Testis (tissue), 2 donors: ENCODE data around the gene LEMD2.

Source experiments
- CTCF ChIP-seq, 3 experiments: fragments of 450-650 bp in 2 of 3; fragments of 200-600 bp in 1 of 3; sonication (generic) in 1 of 3; IDR thresholded peaks; one replicate each; pipeline ENCODE4 v1.5.1; 2016 to 2019; ENCODE audit warnings: antibody characterized with exemption in 3 of 3, mild to moderate bottlenecking in 2 of 3, moderate library complexity in 1 of 3
- POLR2A ChIP-seq: fragments of 450-650 bp; IDR thresholded peaks from one replicate; pipeline ENCODE4 v1.6.1; 2017; ENCODE audit warnings: antibody characterized with exemption, mild to moderate bottlenecking, moderate library complexity

- TF ChIP-seq CTCF (IDR thresholded peaks at IDR 0.05): no peak
- TF ChIP-seq POLR2A: no peak
Measured at GRCh38 chr6:33748841-33749240, 40.1 kb downstream of the LEMD2 start.
